ENCODE data around the gene MRAP2.
"Not testable (repeated sequence)": the region's sequence is repeated elsewhere in the genome, so short reads cannot be mapped to it uniquely, and the experiment has no call there.

The MRAP2 gene

GRCh38 chr6:84035484-84035883 lies 1.9 kb downstream of the MRAP2 start:
- no peak for DNase-seq

- DNase-seq = no peak
These were observed 4.0 kb downstream of the MRAP2 start for GRCh38 chr6:84037425-84038089.

- DNase-seq = no peak
These were observed 9.0 kb downstream of the MRAP2 start for GRCh38 chr6:84042603-84043002.

- no peak for DNase-seq
These were observed 10.0 kb downstream of the MRAP2 start for GRCh38 chr6:84043555-84043954.

GRCh38 chr6:84046755-84047154 lies 13.2 kb downstream of the MRAP2 start:
- no peak for DNase-seq

- no peak for DNase-seq
These were observed 15.0 kb downstream of the MRAP2 start for GRCh38 chr6:84048588-84048987.

GRCh38 chr6:84050408-84050807 lies 16.8 kb downstream of the MRAP2 start:
- DNase-seq = no peak

- DNase-seq = no peak
These were observed 18.8 kb downstream of the MRAP2 start for GRCh38 chr6:84052204-84052882.

GRCh38 chr6:84052883-84053241 lies 19.3 kb downstream of the MRAP2 start:
- DNase-seq = no peak

- no peak for DNase-seq
These were observed 22.1 kb downstream of the MRAP2 start for GRCh38 chr6:84055647-84056046.

GRCh38 chr6:84057908-84058307 lies 24.3 kb downstream of the MRAP2 start:
- DNase-seq = no peak

GRCh38 chr6:84059082-84059481 lies 25.5 kb downstream of the MRAP2 start:
- DNase-seq = no peak

- no peak for DNase-seq
These were observed 27.6 kb downstream of the MRAP2 start for GRCh38 chr6:84061174-84061573.

GRCh38 chr6:84061613-84062398 lies 28.2 kb downstream of the MRAP2 start:
- DNase-seq = no peak

- no peak for DNase-seq
These were observed 29.1 kb downstream of the MRAP2 start for GRCh38 chr6:84062519-84063154.

GRCh38 chr6:84065693-84066290 lies 32.2 kb downstream of the MRAP2 start:
- DNase-seq = no peak

- no peak for DNase-seq
These were observed 33.0 kb downstream of the MRAP2 start for GRCh38 chr6:84066536-84066935.

GRCh38 chr6:84068873-84069272 lies 35.3 kb downstream of the MRAP2 start:
- DNase-seq = not testable (repeated sequence)

- DNase-seq = no peak
These were observed 38.9 kb downstream of the MRAP2 start for GRCh38 chr6:84072442-84072997.

- DNase-seq = no peak
These were observed 41.6 kb downstream of the MRAP2 start for GRCh38 chr6:84074988-84075781.

- no peak for DNase-seq
These were observed 44.1 kb downstream of the MRAP2 start for GRCh38 chr6:84077645-84078044.

- no peak for DNase-seq
These were observed 44.8 kb downstream of the MRAP2 start for GRCh38 chr6:84078335-84078734.

Measured in stimulated activated CD4-positive, alpha-beta T cell treated with anti-CD3 and anti-CD28 coated beads, Interleukin-12 subunit alpha, Interleukin-12 subunit beta, amount 100 ng/mL, for 4 hours (primary cell).